Measurements from ENCODE around the gene LINC01488. TPM values are rescaled to one million over a fixed set of nuclear protein-coding genes. Genes with fewer than 3 reads are reported as not detected.

The LINC01488 gene
- polyA plus RNA-seq, 1 of the 3 experiments (the other 2 are of a cell fraction), result not detected

GRCh38 chr11:69520186-69520916, 38.9 kb downstream of the LINC01488 start:
- ChIA-PET POLR2A (no interaction called here), CTCF (no interaction called here)
- H3K9me2 ChIP-seq, result no peaks in the 10 kb centered on the region
- H3K4me1 ChIP-seq (ENCODE audit: control insufficient read depth in 1 of 2, insufficient read depth in 2 of 2, low read depth in 1 of 2, low read length in 1 of 2), result peaks cover 0 to 7% of the 10 kb centered on the region in 2 experiments; a peak in 1 of 4 replicates
- H3K27me3 ChIP-seq (ENCODE audit: insufficient read depth), result no peaks in the 10 kb centered on the region
- H3K9me3 ChIP-seq, result no peaks in the 10 kb centered on the region; the same call in 1 of the 2 replicates
- WGBS (ENCODE audit: low lambda C conversion rate), result 88% methylated on average over 1 of the region's 1 CpG
- DNase-seq, result no peak
- no peak overlapping the region for H3K27ac ChIP-seq (ENCODE audit: low read depth in 2 of 2, low read length in 1 of 2)
- no peaks in the 10 kb centered on the region for H3K79me2 ChIP-seq (ENCODE audit: insufficient read depth)
- no peak overlapping the region for H2AFZ ChIP-seq (ENCODE audit: low read depth)
- no peaks in the 10 kb centered on the region for H3K36me3 ChIP-seq (replicated peaks in 1 of 2; ENCODE audit: control insufficient read depth in 1 of 2, insufficient read depth in 2 of 2, low read length in 1 of 2)
- H3F3A ChIP-seq (replicated peaks; ENCODE audit: insufficient read depth), result no peaks in the 10 kb centered on the region
- no peaks in the 10 kb centered on the region for H4K20me1 ChIP-seq (ENCODE audit: insufficient read depth)
- H3K4me3 ChIP-seq (ENCODE audit: low read depth in 2 of 2, low read length in 1 of 2), result no peak overlapping the region
- TF ChIP-seq POLR2AphosphoS5 (IDR thresholded peaks at IDR 0.05; ENCODE audit: low read depth, low read length), result no peak
- H3K4me2 ChIP-seq, result no peak overlapping the region
- no peak overlapping the region for H3K9ac ChIP-seq

- CTCF ChIA-PET, result no interaction called here
- no peak for DNase-seq
- H3F3A ChIP-seq (replicated peaks; ENCODE audit: insufficient read depth), result no peaks in the 10 kb centered on the region
Measured at GRCh38 chr11:69521457-69521856, 40.0 kb downstream of the LINC01488 start.

GRCh38 chr11:69523453-69523852, 42.0 kb downstream of the LINC01488 start:
- Histone ChIP-seq H3K4me3 (ENCODE audit: low read depth in 2 of 2, low read length in 1 of 2) (no peak overlapping the region), H3K4me2 (no peak overlapping the region), H3K9ac (no peak overlapping the region), H3K9me3 (no peaks in the 10 kb centered on the region), H3F3A (replicated peaks; ENCODE audit: insufficient read depth) (no peaks in the 10 kb centered on the region), H3K36me3 (replicated peaks in 1 of 2; ENCODE audit: control insufficient read depth in 1 of 2, insufficient read depth in 2 of 2, low read length in 1 of 2) (no peaks in the 10 kb centered on the region), H3K4me1 (ENCODE audit: control insufficient read depth in 1 of 2, insufficient read depth in 2 of 2, low read depth in 1 of 2, low read length in 1 of 2) (peaks cover 0 to 7% of the 10 kb centered on the region in 2 experiments; a peak in 1 of 4 replicates), H2AFZ (ENCODE audit: low read depth) (no peak overlapping the region), H3K79me2 (ENCODE audit: insufficient read depth) (no peaks in the 10 kb centered on the region), H3K9me2 (no peaks in the 10 kb centered on the region), H3K27ac (ENCODE audit: low read depth in 2 of 2, low read length in 1 of 2) (no peak overlapping the region), H3K27me3 (ENCODE audit: insufficient read depth) (no peaks in the 10 kb centered on the region), H4K20me1 (ENCODE audit: insufficient read depth) (no peaks in the 10 kb centered on the region)
- ChIA-PET POLR2A (no interaction called here), CTCF (no interaction called here)
- WGBS (ENCODE audit: low lambda C conversion rate), result 82% methylated on average over 3 of the region's 3 CpGs
- no peak for DNase-seq
- TF ChIP-seq JUND (IDR thresholded peaks at IDR 0.05), result no peak
- no peak for TF ChIP-seq CHD2 (IDR thresholded peaks at IDR 0.05; ENCODE audit: low read length, partially characterized antibody)
- TF ChIP-seq FOXM1 (IDR thresholded peaks at IDR 0.05; ENCODE audit: low read depth), result no peak
- TF ChIP-seq, protein P1, sequence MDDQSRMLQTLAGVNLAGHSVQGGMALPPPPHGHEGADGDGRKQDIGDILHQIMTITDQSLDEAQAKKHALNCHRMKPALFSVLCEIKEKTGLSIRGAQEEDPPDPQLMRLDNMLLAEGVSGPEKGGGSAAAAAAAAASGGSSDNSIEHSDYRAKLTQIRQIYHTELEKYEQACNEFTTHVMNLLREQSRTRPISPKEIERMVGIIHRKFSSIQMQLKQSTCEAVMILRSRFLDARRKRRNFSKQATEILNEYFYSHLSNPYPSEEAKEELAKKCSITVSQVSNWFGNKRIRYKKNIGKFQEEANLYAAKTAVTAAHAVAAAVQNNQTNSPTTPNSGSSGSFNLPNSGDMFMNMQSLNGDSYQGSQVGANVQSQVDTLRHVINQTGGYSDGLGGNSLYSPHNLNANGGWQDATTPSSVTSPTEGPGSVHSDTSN (IDR thresholded peaks at IDR 0.05), result no peak
- no peak for TF ChIP-seq SIN3A (IDR thresholded peaks at IDR 0.05; ENCODE audit: borderline replicate concordance, low read depth, low read length)
- no peak for TF ChIP-seq GABPA (IDR thresholded peaks at IDR 0.05; ENCODE audit: low read depth)
- TF ChIP-seq USF2 (IDR thresholded peaks at IDR 0.05; ENCODE audit: borderline replicate concordance, low read depth, low read length), result no peak
- no peak for TF ChIP-seq TEAD4 (IDR thresholded peaks at IDR 0.05; ENCODE audit: borderline replicate concordance, insufficient read depth)
- no peak for TF ChIP-seq RXRA (IDR thresholded peaks at IDR 0.05; ENCODE audit: borderline replicate concordance, low read depth)
- TF ChIP-seq FOSL2 (IDR thresholded peaks at IDR 0.05; ENCODE audit: borderline replicate concordance, low read depth), result no peak
- no peak for TF ChIP-seq NRF1 (IDR thresholded peaks at IDR 0.05; ENCODE audit: low read depth, low read length)
- TF ChIP-seq, protein P2, sequence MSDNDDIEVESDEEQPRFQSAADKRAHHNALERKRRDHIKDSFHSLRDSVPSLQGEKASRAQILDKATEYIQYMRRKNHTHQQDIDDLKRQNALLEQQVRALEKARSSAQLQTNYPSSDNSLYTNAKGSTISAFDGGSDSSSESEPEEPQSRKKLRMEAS (IDR thresholded peaks at IDR 0.05; ENCODE audit: low read depth), result no peak

More at GRCh38 chr11:69521457-69521856, 40.0 kb downstream of the LINC01488 start:
- H3K4me3 ChIP-seq (ENCODE audit: low read depth in 2 of 2, low read length in 1 of 2), result no peak overlapping the region
- peaks cover 0 to 7% of the 10 kb centered on the region in 2 experiments; a peak in 1 of 4 replicates for H3K4me1 ChIP-seq (ENCODE audit: control insufficient read depth in 1 of 2, insufficient read depth in 2 of 2, low read depth in 1 of 2, low read length in 1 of 2)
- H2AFZ ChIP-seq (ENCODE audit: low read depth), result no peak overlapping the region
- no peaks in the 10 kb centered on the region for H3K9me2 ChIP-seq
- no peak for TF ChIP-seq EP300 (IDR thresholded peaks at IDR 0.05; ENCODE audit: borderline replicate concordance in 1 of 2, low read depth in 1 of 2, low read length in 1 of 2)
- no peak for TF ChIP-seq TEAD4 (IDR thresholded peaks at IDR 0.05; ENCODE audit: borderline replicate concordance, insufficient read depth)
- no peak for TF ChIP-seq SIN3A (IDR thresholded peaks at IDR 0.05; ENCODE audit: borderline replicate concordance, low read depth, low read length)
- TF ChIP-seq NFIC (IDR thresholded peaks at IDR 0.05; ENCODE audit: borderline replicate concordance), result no peak
- TF ChIP-seq NRF1 (IDR thresholded peaks at IDR 0.05; ENCODE audit: low read depth, low read length), result no peak
- TF ChIP-seq, protein P1 (IDR thresholded peaks at IDR 0.05), result no peak
- TF ChIP-seq TCF12 (IDR thresholded peaks at IDR 0.05), result no peak
- no peaks in the 10 kb centered on the region for H3K36me3 ChIP-seq (replicated peaks in 1 of 2; ENCODE audit: control insufficient read depth in 1 of 2, insufficient read depth in 2 of 2, low read length in 1 of 2)
- H3K27me3 ChIP-seq (ENCODE audit: insufficient read depth), result no peaks in the 10 kb centered on the region
- H4K20me1 ChIP-seq (ENCODE audit: insufficient read depth), result no peaks in the 10 kb centered on the region
- no peaks in the 10 kb centered on the region for H3K79me2 ChIP-seq (ENCODE audit: insufficient read depth)
- H3K4me2 ChIP-seq, result no peak overlapping the region
- H3K9ac ChIP-seq, result no peak overlapping the region
- H3K9me3 ChIP-seq, result no peaks in the 10 kb centered on the region; the same call in 1 of the 2 replicates
- H3K27ac ChIP-seq (ENCODE audit: low read depth in 2 of 2, low read length in 1 of 2), result no peak overlapping the region
- 73% methylated on average over 4 of the region's 4 CpGs for WGBS (ENCODE audit: low lambda C conversion rate)
- POLR2A ChIA-PET, result no interaction called here
